ENCODE data around the gene AGFG1.
"Not testable (repeated sequence)": the region's sequence is repeated elsewhere in the genome, so short reads cannot be mapped to it uniquely, and the experiment has no call there.

Gene AGFG1

GRCh38 chr2:227527351-227527750 lies 55.4 kb downstream of the AGFG1 start:
- TF ChIP-seq CTCF (IDR thresholded peaks at IDR 0.05; ENCODE audit: control insufficient read depth, extremely low read depth, insufficient read depth): no peak
- DNase-seq (ENCODE audit: low read depth): no peak
- no peak overlapping the region for H3K4me3 ChIP-seq (ENCODE audit: low read depth, low read length)

GRCh38 chr2:227528803-227529202 lies 56.8 kb downstream of the AGFG1 start:
- H3K4me3 ChIP-seq (ENCODE audit: low read depth, low read length): no peak overlapping the region
- TF ChIP-seq CTCF (IDR thresholded peaks at IDR 0.05; ENCODE audit: control insufficient read depth, extremely low read depth, insufficient read depth): no peak
- DNase-seq (ENCODE audit: low read depth): no peak

DNA sequence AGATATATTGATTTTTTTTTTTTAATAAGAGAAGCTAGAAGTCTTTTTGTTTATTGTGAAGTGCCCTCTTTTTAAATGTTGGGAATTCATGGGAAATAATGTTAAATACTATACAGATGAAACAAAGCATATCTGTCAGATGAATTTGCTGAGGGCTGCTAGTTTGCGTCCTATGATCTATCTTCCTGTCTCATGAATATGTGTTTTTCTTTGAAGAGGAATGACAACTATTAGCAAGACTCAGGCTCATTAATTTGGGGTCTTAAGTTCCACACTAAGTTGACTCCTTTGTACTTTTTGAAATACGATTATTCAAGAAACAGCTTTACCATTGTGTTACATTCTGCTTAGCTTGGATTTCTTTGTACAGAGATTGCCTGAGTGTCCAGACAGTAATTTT lies 57.9 kb downstream of the AGFG1 start:
- DNase-seq (ENCODE audit: low read depth): no peak
- TF ChIP-seq CTCF (IDR thresholded peaks at IDR 0.05; ENCODE audit: control insufficient read depth, extremely low read depth, insufficient read depth): no peak
- H3K4me3 ChIP-seq (ENCODE audit: low read depth, low read length): no peak overlapping the region

DNA sequence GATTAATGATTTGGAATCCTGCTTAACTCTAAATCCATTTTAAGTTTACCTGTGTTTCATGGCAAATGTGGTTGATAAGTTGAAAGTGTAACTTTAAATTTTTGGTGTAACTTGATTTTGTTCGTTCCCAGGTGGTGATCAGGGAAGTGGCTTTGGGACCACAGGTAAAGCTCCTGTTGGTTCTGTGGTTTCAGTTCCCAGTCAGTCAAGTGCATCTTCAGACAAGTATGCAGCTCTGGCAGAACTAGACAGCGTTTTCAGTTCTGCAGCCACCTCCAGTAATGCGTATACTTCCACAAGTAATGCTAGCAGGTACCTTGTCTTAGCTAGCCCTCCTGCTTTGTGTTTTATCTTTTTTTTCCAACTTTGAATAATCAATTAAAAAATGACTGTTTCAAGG lies 62.8 kb downstream of the AGFG1 start:
- DNase-seq (ENCODE audit: low read depth): no peak
- no peak for TF ChIP-seq CTCF (IDR thresholded peaks at IDR 0.05; ENCODE audit: control insufficient read depth, extremely low read depth, insufficient read depth)
- no peak overlapping the region for H3K4me3 ChIP-seq (ENCODE audit: low read depth, low read length)

DNA sequence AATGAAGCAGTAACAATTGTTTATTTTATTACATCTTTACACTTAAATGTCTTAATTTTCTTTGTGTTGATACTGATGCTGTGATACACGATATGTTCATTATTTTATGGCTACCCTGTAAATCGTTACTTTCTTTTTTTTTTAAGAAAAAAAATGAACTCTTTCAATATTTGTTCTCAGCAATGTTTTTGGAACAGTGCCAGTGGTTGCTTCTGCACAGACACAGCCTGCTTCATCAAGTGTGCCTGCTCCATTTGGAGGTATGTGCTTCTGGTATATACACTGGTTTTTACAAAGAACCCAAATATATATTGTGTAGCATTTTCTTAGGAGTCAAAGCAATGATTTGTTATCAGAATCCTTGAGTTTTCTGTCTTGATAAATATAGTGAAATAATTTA lies 64.5 kb downstream of the AGFG1 start:
- no peak for DNase-seq (ENCODE audit: low read depth)
- no peak overlapping the region for H3K4me3 ChIP-seq (ENCODE audit: low read depth, low read length)
- TF ChIP-seq CTCF (IDR thresholded peaks at IDR 0.05; ENCODE audit: control insufficient read depth, extremely low read depth, insufficient read depth): no peak

DNA sequence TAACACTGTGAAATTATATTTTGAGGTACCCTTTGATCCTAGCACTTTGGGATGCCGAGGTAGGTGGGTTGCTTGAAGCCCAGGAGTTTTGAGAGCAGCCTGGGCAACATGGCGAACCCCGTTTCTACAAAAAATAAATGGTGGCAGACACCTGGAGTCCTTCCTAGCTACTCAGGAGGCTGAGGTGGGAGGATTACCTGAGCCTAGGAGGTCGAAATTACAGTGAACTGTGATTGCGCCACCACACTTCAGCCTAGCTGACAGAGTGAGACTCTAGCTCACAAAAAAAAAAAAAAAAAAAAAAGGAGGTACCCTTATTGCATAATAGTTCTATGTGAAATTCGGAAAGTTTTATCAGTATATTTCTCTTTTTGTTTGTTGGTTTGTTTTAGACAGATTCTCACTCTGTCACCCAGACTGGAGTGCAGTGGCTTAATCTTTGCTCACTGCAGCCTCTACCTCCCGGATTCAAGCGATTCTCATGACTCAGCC lies 67.6 kb downstream of the AGFG1 start:
- no peak overlapping the region for H3K4me3 ChIP-seq (ENCODE audit: low read depth, low read length)
- DNase-seq (ENCODE audit: low read depth): no peak
- no peak for TF ChIP-seq CTCF (IDR thresholded peaks at IDR 0.05; ENCODE audit: control insufficient read depth, extremely low read depth, insufficient read depth)

DNA sequence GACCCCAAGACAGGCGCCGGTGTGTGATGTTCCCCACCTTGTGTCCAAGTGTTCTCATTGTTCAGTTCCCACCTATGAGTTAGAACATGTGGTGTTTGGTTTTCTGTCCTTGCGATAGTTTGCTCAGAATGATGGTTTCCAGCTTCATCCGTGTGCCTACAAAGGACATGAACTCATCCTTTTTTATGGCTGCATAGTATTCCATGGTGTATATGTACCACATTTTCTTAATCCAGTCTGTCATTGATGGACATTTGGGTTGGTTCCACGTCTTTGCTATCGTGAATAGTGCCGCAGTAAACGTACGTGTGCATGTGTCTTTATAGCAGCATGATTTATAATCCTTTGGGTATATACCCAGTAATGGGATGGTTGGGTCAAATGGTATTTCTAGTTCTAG lies 68.4 kb downstream of the AGFG1 start:
- H3K4me3 ChIP-seq (ENCODE audit: low read depth, low read length); DNase-seq (ENCODE audit: low read depth): not testable (repeated sequence)
